GM10266 (cell line): ENCODE measurements around the gene BLID.

Source experiments
- DNase-seq: peaks from one replicate; pipeline ENCODE4 v3.0.0; 2012; ENCODE audit errors: extremely low spot score
- TF ChIP-seq, protein P1 (sequence below): IDR thresholded peaks from 2 replicates; pipeline ENCODE4 v1.5.1; 2012; ENCODE audit warnings: mild to moderate bottlenecking, low read depth; ENCODE audit not compliant: control insufficient read depth, insufficient read depth; ENCODE audit errors: missing control alignments

BLID gene

DNA sequence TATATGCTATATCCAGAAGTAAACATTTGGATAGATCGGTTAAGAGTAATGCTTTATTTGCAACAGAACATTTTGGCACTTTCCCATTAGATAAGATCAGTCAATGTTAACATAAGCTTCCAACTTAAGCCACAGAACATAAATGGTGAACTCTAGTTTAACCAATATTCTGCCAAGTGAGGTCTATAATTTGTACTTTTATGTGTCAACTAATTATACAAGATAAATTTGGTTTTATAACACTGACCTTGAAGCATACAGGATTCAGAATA is 23.5 kb upstream of the BLID start:
- TF ChIP-seq, protein P1, sequence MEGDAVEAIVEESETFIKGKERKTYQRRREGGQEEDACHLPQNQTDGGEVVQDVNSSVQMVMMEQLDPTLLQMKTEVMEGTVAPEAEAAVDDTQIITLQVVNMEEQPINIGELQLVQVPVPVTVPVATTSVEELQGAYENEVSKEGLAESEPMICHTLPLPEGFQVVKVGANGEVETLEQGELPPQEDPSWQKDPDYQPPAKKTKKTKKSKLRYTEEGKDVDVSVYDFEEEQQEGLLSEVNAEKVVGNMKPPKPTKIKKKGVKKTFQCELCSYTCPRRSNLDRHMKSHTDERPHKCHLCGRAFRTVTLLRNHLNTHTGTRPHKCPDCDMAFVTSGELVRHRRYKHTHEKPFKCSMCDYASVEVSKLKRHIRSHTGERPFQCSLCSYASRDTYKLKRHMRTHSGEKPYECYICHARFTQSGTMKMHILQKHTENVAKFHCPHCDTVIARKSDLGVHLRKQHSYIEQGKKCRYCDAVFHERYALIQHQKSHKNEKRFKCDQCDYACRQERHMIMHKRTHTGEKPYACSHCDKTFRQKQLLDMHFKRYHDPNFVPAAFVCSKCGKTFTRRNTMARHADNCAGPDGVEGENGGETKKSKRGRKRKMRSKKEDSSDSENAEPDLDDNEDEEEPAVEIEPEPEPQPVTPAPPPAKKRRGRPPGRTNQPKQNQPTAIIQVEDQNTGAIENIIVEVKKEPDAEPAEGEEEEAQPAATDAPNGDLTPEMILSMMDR: no peak
- DNase-seq: no peak

DNA sequence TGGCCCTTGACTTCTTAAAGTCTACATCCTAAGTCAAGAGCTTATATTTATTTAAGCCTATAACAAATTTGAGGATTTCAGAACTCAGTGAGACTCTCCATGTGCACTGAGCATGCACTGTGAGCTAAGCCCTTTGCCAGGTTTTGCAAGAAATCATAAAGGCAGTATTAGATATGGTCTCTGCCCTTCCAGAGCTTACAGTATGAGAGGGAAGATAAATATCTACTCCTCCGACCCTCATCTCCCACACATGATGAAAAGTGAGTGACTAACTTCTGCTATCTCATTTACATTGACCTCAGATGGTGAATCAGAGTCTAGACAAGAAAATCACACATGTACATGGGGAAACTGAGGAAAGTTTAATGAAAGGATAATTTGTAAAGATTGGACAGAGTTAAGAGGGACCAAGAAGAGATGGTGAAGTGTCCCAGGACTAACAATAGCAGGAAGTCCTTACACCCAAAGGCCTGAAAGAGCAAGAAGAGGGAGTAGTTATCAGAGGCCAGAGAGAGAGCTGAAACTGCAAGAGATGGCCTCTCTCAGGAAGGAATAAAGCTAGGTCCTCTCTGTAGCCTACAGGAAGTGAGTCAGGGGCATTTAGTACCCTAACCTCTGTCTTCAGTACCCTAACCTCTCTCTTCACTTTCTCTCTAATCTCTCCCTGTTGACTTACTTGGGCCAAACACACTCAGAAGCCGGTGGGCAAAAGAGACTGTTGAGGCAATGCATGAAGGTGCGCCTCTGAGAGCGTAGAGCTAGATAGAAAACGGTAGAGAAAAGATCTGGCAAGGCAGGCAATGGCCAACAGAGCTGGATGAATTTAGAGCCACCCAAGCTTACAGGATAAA is 23.0 kb upstream of the BLID start:
- no peak for DNase-seq
- TF ChIP-seq, protein P1: no peak

DNA sequence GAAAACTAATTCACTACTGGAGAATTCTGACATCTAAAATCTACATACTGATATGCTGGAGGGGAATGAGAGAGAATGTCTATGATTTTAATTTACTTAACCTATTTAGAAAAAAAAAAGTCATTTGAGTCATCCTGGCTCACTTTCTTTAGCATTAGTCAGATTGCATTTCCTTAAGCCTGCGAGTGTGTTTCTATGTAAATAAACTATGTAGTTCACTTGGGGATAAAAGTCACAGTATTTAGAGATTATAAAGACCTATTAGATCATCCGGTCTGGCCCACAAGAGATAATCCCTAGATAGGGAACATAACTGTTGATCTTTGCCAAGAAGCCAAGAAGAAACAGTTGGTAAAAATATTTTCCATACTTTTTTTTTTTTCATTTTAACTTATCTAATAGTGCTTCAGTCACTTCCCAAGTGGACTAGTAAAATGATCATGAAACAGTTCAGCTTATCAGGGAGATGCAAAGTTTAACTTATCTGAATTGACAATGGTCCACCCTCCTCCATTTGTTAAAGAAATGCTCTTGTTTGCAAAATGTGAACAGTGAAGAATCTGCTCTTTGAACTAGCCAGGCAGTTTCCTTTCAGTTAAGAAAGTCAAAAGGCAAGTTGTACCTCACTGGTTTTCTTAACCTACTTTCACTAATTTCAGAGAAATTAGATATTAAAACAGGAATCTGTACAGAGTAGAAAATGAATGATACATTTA is 21.2 kb upstream of the BLID start:
- no peak for DNase-seq

GRCh38 chr11:122131126-122131525 is 15.1 kb upstream of the BLID start:
- no peak for DNase-seq
- TF ChIP-seq, protein P1: no peak

More for the DNA sequence above, 21.2 kb upstream of the BLID start:
- TF ChIP-seq, protein P1: no peak

DNA sequence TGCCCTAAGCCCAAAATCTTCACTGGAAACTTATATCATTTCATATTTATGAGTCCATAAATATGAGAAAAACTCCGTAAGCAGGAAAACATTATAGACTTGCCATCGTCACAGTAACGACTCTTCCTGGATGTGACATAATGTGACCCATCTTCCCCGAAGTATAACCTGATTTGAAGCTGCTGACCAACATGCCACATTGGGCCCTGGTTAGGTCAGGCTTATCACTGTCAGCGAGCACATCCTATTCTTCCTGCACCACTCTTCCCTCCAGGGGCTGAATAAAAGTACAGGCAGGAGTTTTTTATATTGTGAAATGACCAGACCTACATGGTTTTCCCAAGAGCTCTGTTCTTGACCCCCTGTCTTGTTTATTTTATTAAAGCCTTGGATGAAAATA is 12.1 kb upstream of the BLID start:
- TF ChIP-seq, protein P1: no peak
- no peak for DNase-seq

DNA sequence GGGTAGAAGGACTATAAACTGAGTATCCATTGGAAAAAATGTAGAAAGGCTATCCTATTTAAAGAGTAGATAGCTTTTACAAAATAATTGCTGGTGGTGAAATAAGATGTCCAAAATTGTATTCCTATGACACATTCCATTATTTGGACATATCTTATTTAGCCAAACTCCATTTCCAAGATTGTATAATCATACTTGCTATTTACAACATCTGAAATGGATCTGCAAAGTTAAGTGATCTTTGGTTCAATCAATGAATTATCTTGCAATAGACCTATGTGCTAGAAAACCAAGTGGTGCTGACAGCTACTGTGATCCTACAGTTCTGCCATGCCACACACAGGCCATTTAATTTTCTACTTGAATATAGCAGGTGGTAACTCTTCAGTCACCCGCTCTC is 11.0 kb upstream of the BLID start:
- DNase-seq: no peak
- TF ChIP-seq, protein P1: no peak
